Gastrocnemius medialis (tissue), 4 donors: ENCODE results near the gene SLC39A11. TPM values are rescaled to one million over a fixed set of nuclear protein-coding genes. Genes with fewer than 3 reads are reported as not detected.
"Not testable (repeated sequence)": the region's sequence is repeated elsewhere in the genome, so short reads cannot be mapped to it uniquely, and the experiment has no call there.

Experiments used
- ATAC-seq, 2 donors: fragments of 150-250 bp; one replicate each; pipeline ENCODE4 v1.9.1; 2016
- DNase-seq, 2 donors: peaks; one replicate each; pipeline ENCODE4 v3.0.0-alpha.2; 2019
- H3K27ac ChIP-seq, 4 donors: fragments of 200-600 bp; sonication (generic); 1 replicate in 1 of 4; 2 replicates in 3 of 4; pipeline ENCODE4 v1.5.1; 2016 to 2018; ENCODE audit warnings: mild to moderate bottlenecking in 2 of 4, moderate library complexity in 1 of 4
- H3K27me3 ChIP-seq, 3 donors: fragments of 200-600 bp; sonication (generic) in 2 of 3; 1 replicate in 1 of 3; 2 replicates in 2 of 3; pipeline versions ENCODE4 v1.5.1 to v1.6.0; 2016 to 2019; ENCODE audit warnings: mild to moderate bottlenecking in 1 of 3, moderate library complexity in 1 of 3
- H3K36me3 ChIP-seq, 2 donors: fragments of 200-600 bp; sonication (generic) in 1 of 2; one replicate each; pipeline ENCODE4 v1.5.1; 2017 to 2018
- H3K4me1 ChIP-seq, 2 donors: fragments of 200-600 bp; sonication (generic) in 1 of 2; one replicate each; pipeline ENCODE4 v1.5.1; 2016 to 2017; ENCODE audit warnings: mild to moderate bottlenecking in 2 of 2
- H3K4me3 ChIP-seq, 4 donors: fragments of 200-600 bp; sonication (generic) in 3 of 4; 1 replicate in 1 of 4; 2 replicates in 3 of 4; pipeline ENCODE4 v1.5.1; 2016 to 2019; ENCODE audit warnings: mild to moderate bottlenecking in 2 of 4
- H3K9me3 ChIP-seq, 3 donors: fragments of 200-600 bp; sonication (generic) in 2 of 3; 1 replicate in 1 of 3; 2 replicates in 2 of 3; pipeline ENCODE4 v1.5.1; 2016 to 2019
- CTCF ChIP-seq, 5 experiments: fragments of 450-650 bp in 3 of 5; fragments of 200-600 bp in 2 of 5; sonication (generic) in 2 of 5; IDR thresholded peaks in 4 of 5; conservative IDR thresholded peaks in 1 of 5; 1 replicate in 4 of 5; 2 replicates in 1 of 5; pipeline ENCODE4 v1.5.1; 2016 to 2019; ENCODE audit warnings: antibody characterized with exemption in 5 of 5, mild to moderate bottlenecking in 3 of 5, moderate library complexity in 3 of 5
- POLR2A ChIP-seq, 2 donors: fragments of 450-650 bp; IDR thresholded peaks; one replicate each; pipeline ENCODE4 v1.6.1; 2017; ENCODE audit warnings: antibody characterized with exemption in 2 of 2, mild to moderate bottlenecking in 2 of 2, moderate library complexity in 2 of 2
- in situ Hi-C, 4 donors: fragments of 200-750 bp; cut with MboI; loops; one replicate each; pipeline versions ENCODE4 v1.15.0 to v1.8.0; 2017; ENCODE audit warnings: low sequenced_read_pairs in 4 of 4
- intact Hi-C: fragments of 100-400 bp; cut with DNase I; formaldehyde crosslinking; loops from one replicate; pipeline ENCODE4 v1.15.1; 2023; ENCODE audit warnings: low total_unique reads
- total RNA-seq, 4 donors: library from RNA; depleted of rRNA; stranded (reverse); fragments of >200 nt; gene quantifications; one replicate each; pipeline versions ENCODE4 v1.1.0 to v1.2.3, GENCODE V29; 2016

Gene SLC39A11
- total RNA-seq, 4 donors from 2014 or later: 7.6 to 28.4 (median 10.7) TPM

DNA sequence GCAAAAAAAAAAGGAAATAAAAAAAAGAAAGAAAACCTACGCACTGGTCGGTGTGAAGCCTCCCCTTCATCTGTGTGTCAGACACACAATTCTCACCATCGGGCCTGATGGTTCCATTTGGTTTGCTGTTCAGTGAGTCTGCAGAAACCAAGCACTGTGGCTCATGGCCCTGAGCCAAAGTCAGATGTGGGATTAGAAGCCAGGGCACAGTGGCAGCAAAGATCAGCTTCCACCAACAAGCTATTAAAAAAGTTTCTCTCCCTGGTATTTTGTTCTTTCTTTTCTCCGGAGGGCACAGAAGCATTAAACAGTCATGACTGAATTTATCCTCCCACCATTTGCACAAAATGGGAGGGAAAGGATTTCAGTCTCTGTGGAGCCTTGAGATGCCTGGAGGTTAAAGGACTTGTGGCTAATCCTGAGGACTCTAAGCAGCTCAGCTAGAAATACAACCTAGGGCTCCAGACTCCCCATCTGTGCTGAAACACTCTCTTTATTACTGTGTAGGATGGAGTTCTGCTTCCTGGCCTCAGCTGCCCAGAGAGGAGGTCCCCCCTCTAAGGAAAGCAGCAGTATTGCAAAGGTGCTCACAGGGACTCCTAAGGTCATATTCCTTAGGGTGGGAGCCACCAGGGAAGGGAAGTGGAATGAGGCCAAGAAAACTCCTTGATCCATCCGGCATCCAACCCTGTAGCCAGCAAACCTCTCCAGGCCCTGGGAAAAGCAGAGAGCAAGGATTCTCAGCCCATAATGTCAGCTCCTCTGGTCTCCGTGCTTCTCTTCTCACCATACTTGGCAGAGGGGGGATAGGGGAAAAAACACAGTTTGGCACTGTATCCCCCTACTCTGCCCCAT, 28.2 kb downstream of the SLC39A11 start:
- DNase-seq: peak in 1 of 2 donors; percentile 18
- Histone ChIP-seq H3K4me1 (peaks cover 21 to 27% of the 10 kb centered on the region in 2 donors), H3K27me3 (no peaks in the 10 kb centered on the region), H3K36me3 (no peaks in the 10 kb centered on the region), H3K4me3 (no peak overlapping the region), H3K27ac (peak overlapping the region in 3 of 4 donors; percentile 9 to 52 (median 13)), H3K9me3 (no peaks in the 10 kb centered on the region)
- no peak for TF ChIP-seq POLR2A (IDR thresholded peaks at IDR 0.05)
- no peak for ATAC-seq
- in situ Hi-C loops (no loop called here), intact Hi-C loops (no loop called here)

DNA sequence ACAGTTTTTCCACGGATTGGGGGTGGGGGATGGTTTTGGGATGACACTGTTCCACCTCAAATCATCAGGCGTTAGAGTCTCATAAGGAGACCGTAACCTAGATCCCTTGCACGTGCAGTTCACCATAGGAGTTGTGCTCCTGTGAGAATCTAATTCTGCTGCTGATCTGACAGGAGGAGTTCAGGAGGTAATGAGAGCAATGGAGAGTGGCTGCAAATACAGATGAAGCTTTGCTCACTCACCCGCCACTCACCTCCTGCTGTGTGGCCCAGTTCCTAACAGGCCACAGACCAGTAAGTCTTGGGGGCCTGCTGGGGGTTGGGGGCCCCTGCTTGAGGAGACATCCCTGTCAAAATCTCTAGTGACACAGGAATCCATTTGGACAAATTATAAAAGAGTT, 29.8 kb downstream of the SLC39A11 start:
- in situ Hi-C loops: no loop called here
- H3K36me3 ChIP-seq: no peaks in the 10 kb centered on the region
- TF ChIP-seq POLR2A (IDR thresholded peaks at IDR 0.05): no peak
- no peak for TF ChIP-seq CTCF (IDR thresholded peaks at IDR 0.05 in 4 of 5, conservative IDR thresholded peaks at IDR 0.05 in 1 of 5)
- no peak overlapping the region for H3K27ac ChIP-seq
- no peak overlapping the region for H3K4me3 ChIP-seq
- no peaks in the 10 kb centered on the region for H3K9me3 ChIP-seq
- peaks cover 21 to 27% of the 10 kb centered on the region in 2 donors for H3K4me1 ChIP-seq
- H3K27me3 ChIP-seq: no peaks in the 10 kb centered on the region
- no peak for DNase-seq
- no peak for ATAC-seq
- intact Hi-C loops: no loop called here

GRCh38 chr17:73061161-73061560, 31.3 kb downstream of the SLC39A11 start:
- Histone ChIP-seq H3K27ac (no peak overlapping the region), H3K4me3 (no peak overlapping the region), H3K4me1 (peaks cover 21 to 26% of the 10 kb centered on the region in 2 donors), H3K9me3 (no peaks in the 10 kb centered on the region), H3K27me3 (no peaks in the 10 kb centered on the region), H3K36me3 (no peaks in the 10 kb centered on the region)
- TF ChIP-seq POLR2A (IDR thresholded peaks at IDR 0.05): no peak
- TF ChIP-seq CTCF (IDR thresholded peaks at IDR 0.05 in 4 of 5, conservative IDR thresholded peaks at IDR 0.05 in 1 of 5): no peak
- intact Hi-C loops: no loop called here
- ATAC-seq (no peak), DNase-seq (no peak)
- in situ Hi-C loops: no loop called here

DNA sequence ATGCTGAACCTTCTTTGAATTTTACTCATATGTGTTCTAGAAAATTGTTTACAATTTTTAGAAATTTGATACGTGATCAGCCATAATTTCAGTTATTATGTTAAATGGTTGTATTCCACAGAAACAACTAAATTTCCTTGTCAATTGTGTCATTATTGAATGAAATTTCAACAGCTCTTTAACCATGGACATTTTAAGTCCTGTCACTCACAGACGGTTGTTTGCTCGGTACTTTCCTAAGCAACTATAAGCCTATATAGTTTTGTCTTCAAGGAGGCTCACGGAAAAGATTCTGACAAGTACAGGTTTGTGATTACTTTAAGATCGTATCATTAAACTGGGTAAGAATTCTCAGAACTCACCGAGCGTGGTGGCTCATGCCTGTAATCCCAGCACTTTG, 31.8 kb downstream of the SLC39A11 start:
- intact Hi-C loops (no loop called here), in situ Hi-C loops (no loop called here)
- Histone ChIP-seq H3K27me3 (no peaks in the 10 kb centered on the region), H3K9me3 (no peaks in the 10 kb centered on the region), H3K4me3 (no peak overlapping the region), H3K4me1 (peaks cover 20 to 22% of the 10 kb centered on the region in 2 donors), H3K27ac (no peak overlapping the region), H3K36me3 (no peaks in the 10 kb centered on the region)
- no peak for DNase-seq
- no peak for TF ChIP-seq POLR2A (IDR thresholded peaks at IDR 0.05)
- no peak for TF ChIP-seq CTCF (IDR thresholded peaks at IDR 0.05 in 4 of 5, conservative IDR thresholded peaks at IDR 0.05 in 1 of 5)
- ATAC-seq: no peak

GRCh38 chr17:73059713-73060112, 32.8 kb downstream of the SLC39A11 start:
- H3K27ac ChIP-seq, in situ Hi-C loops, H3K27me3 ChIP-seq, DNase-seq, H3K9me3 ChIP-seq, intact Hi-C loops, H3K4me3 ChIP-seq, ATAC-seq, H3K36me3 ChIP-seq: not testable (repeated sequence)
- H3K4me1 ChIP-seq: peaks cover 12 to 13% of the 10 kb centered on the region in 2 donors
